SJCRH30 (cell line): ENCODE data around the gene VSX1. TPM values are rescaled to one million over a fixed set of nuclear protein-coding genes. Genes with fewer than 3 reads are reported as not detected.

Experiments used
- DNase-seq, 2 experiments: peaks; one replicate each; pipeline ENCODE4 v3.0.0-alpha.2; 2015 to 2020
- H3K27ac ChIP-seq: fragments of 250-450 bp; sonication (Bioruptor Pico); 2 replicates; pipeline ENCODE4 v1.5.1; 2020; ENCODE audit warnings: mild to moderate bottlenecking, moderate library complexity
- H3K27me3 ChIP-seq: fragments of 250-450 bp; sonication (Bioruptor Pico); 2 replicates; pipeline ENCODE4 v1.5.1; 2020; ENCODE audit warnings: mild to moderate bottlenecking, moderate library complexity
- H3K36me3 ChIP-seq: fragments of 250-450 bp; sonication (Bioruptor Pico); 2 replicates; pipeline ENCODE4 v1.5.1; 2020; ENCODE audit warnings: mild to moderate bottlenecking, moderate library complexity
- H3K4me1 ChIP-seq: fragments of 250-450 bp; sonication (Bioruptor Pico); 2 replicates; pipeline ENCODE4 v1.5.1; 2020; ENCODE audit warnings: mild to moderate bottlenecking, moderate library complexity
- H3K4me3 ChIP-seq: fragments of 250-450 bp; sonication (Bioruptor Pico); 2 replicates; pipeline ENCODE4 v1.5.1; 2020; ENCODE audit warnings: mild to moderate bottlenecking, moderate library complexity
- H3K9me3 ChIP-seq: fragments of 250-450 bp; sonication (Bioruptor Pico); replicated peaks from 2 replicates; pipeline ENCODE4 v1.5.1; 2020; ENCODE audit warnings: mild to moderate bottlenecking, moderate library complexity
- total RNA-seq: library from RNA; depleted of rRNA; stranded (reverse); fragments of >200 nt; shearing (Covaris generic); gene quantifications from 2 replicates; pipeline ENCODE4 v1.2.3, GENCODE V29; 2014; rRNA removed

Gene VSX1
- total RNA-seq, 1 experiment from 2014 or later = 0.06 TPM

GRCh38 chr20:25036331-25036936 lies 45.5 kb downstream of the VSX1 start:
- peak overlapping the region; percentile 14 for H3K4me3 ChIP-seq
- no peaks in the 10 kb centered on the region for H3K36me3 ChIP-seq
- peaks cover 72% of the 10 kb centered on the region for H3K4me1 ChIP-seq
- DNase-seq = peak; percentile 58 to 77
- no peaks in the 10 kb centered on the region for H3K27me3 ChIP-seq
- peak overlapping the region; percentile 74 for H3K27ac ChIP-seq
- no peaks in the 10 kb centered on the region for H3K9me3 ChIP-seq

- Histone ChIP-seq H3K27ac (peak overlapping the region; percentile 74), H3K27me3 (no peaks in the 10 kb centered on the region), H3K4me1 (peaks cover 72% of the 10 kb centered on the region)
These were observed 46.0 kb downstream of the VSX1 start for GRCh38 chr20:25035921-25036320.

DNA sequence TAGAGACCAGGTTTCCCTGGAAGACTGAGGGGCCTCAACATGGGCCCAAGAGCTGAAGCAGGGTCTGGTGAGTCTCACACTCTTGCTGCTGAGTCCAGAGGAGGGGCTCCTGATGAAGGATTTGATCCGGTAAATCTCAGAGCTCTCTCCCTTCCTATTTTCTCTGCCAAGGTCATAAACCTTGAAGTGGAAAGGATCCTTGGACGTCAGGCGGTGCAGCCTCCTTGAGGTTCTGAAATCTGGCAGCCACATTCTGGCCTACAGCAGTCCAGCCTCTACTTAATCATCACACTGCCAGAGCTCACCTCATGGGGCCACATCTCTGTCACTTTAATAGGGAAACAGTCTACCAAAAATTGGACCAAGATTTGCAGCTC lies 48.0 kb downstream of the VSX1 start:
- H3K27ac ChIP-seq = peak overlapping the region; percentile 88
- H3K36me3 ChIP-seq = no peaks in the 10 kb centered on the region
- H3K9me3 ChIP-seq = no peaks in the 10 kb centered on the region
- DNase-seq = no peak
- H3K4me1 ChIP-seq = peaks cover 55% of the 10 kb centered on the region
- H3K27me3 ChIP-seq = no peaks in the 10 kb centered on the region
- H3K4me3 ChIP-seq = no peak overlapping the region

More at GRCh38 chr20:25035921-25036320, 46.0 kb downstream of the VSX1 start:
- Histone ChIP-seq H3K4me3 (peak overlapping the region; percentile 14), H3K36me3 (no peaks in the 10 kb centered on the region), H3K9me3 (no peaks in the 10 kb centered on the region)
- DNase-seq = no peak

GRCh38 chr20:25033265-25033923 lies 48.5 kb downstream of the VSX1 start:
- peak; percentile 77 to 91 for DNase-seq
- peak overlapping the region; percentile 88 for H3K27ac ChIP-seq
- no peaks in the 10 kb centered on the region for H3K27me3 ChIP-seq
- H3K4me3 ChIP-seq = peak overlapping the region; percentile 37
- H3K36me3 ChIP-seq = no peaks in the 10 kb centered on the region
- peaks cover 50% of the 10 kb centered on the region for H3K4me1 ChIP-seq
- no peaks in the 10 kb centered on the region for H3K9me3 ChIP-seq

GRCh38 chr20:25032478-25033264 lies 49.3 kb downstream of the VSX1 start:
- peaks cover 43% of the 10 kb centered on the region for H3K4me1 ChIP-seq
- peak overlapping the region; percentile 88 for H3K27ac ChIP-seq
- H3K36me3 ChIP-seq = no peaks in the 10 kb centered on the region
- no peaks in the 10 kb centered on the region for H3K9me3 ChIP-seq
- no peaks in the 10 kb centered on the region for H3K27me3 ChIP-seq
- DNase-seq = peak; percentile 85 to 92
- peak overlapping the region; percentile 37 for H3K4me3 ChIP-seq

GRCh38 chr20:25032065-25032477 lies 49.9 kb downstream of the VSX1 start:
- peak overlapping the region; percentile 88 for H3K27ac ChIP-seq
- H3K27me3 ChIP-seq = no peaks in the 10 kb centered on the region
- peak overlapping the region; percentile 37 for H3K4me3 ChIP-seq
- no peaks in the 10 kb centered on the region for H3K9me3 ChIP-seq
- DNase-seq = peak; percentile 65 to 75
- no peaks in the 10 kb centered on the region for H3K36me3 ChIP-seq
- peaks cover 37% of the 10 kb centered on the region for H3K4me1 ChIP-seq

DNA sequence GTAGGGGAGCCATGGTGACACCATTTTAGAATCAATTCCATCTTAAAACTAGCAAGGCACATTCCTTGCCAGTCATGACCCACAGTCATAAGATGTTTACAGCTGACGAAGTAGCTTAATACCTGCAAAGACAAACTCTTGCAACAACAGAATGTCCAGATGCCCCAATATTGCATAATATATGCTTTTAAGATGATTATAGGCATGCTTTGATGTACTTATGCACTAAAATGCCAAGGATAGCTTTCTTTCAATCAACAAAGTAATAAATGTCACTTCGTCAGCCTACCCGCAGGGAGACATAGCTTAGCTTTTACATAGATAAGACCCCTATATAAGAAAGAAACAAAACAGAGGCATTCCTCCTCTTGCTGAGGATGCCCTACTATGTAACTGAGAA lies 50.7 kb downstream of the VSX1 start:
- Histone ChIP-seq H3K9me3 (no peaks in the 10 kb centered on the region), H3K36me3 (no peaks in the 10 kb centered on the region), H3K4me3 (no peak overlapping the region), H3K27me3 (no peaks in the 10 kb centered on the region), H3K27ac (no peak overlapping the region), H3K4me1 (peaks cover 30% of the 10 kb centered on the region)
- DNase-seq = no peak

GRCh38 chr20:25030649-25031207 lies 51.2 kb downstream of the VSX1 start:
- no peaks in the 10 kb centered on the region for H3K9me3 ChIP-seq
- H3K27ac ChIP-seq = no peak overlapping the region
- no peak for DNase-seq
- H3K4me1 ChIP-seq = peaks cover 25% of the 10 kb centered on the region
- H3K27me3 ChIP-seq = no peaks in the 10 kb centered on the region
- H3K4me3 ChIP-seq = no peak overlapping the region
- no peaks in the 10 kb centered on the region for H3K36me3 ChIP-seq

- Histone ChIP-seq H3K4me1 (peaks cover 21% of the 10 kb centered on the region), H3K27ac (no peak overlapping the region), H3K36me3 (no peaks in the 10 kb centered on the region), H3K4me3 (no peak overlapping the region), H3K9me3 (no peaks in the 10 kb centered on the region), H3K27me3 (no peaks in the 10 kb centered on the region)
- DNase-seq = no peak
These were observed 51.8 kb downstream of the VSX1 start for GRCh38 chr20:25030007-25030648.

- DNase-seq = no peak
- H3K36me3 ChIP-seq = no peaks in the 10 kb centered on the region
- no peak overlapping the region for H3K27ac ChIP-seq
- H3K4me1 ChIP-seq = no peaks in the 10 kb centered on the region
- no peak overlapping the region for H3K4me3 ChIP-seq
- H3K9me3 ChIP-seq = no peaks in the 10 kb centered on the region
- no peaks in the 10 kb centered on the region for H3K27me3 ChIP-seq
These were observed 55.8 kb downstream of the VSX1 start for GRCh38 chr20:25025986-25026605.

Other genes with a start within 250 kb of the VSX1 start
- gene CST7, start 132.9 kb downstream of the VSX1 start, total RNA-seq = not detected in 2 replicates
- 103 and 107 TPM in 2 replicates for gene APMAP, start 89.4 kb downstream of the VSX1 start, total RNA-seq
- gene ACSS1, start 24.0 kb downstream of the VSX1 start, total RNA-seq = 11.5 and 13.0 TPM in 2 replicates
- 53.5 and 53.6 TPM in 2 replicates for gene ENTPD6, start 113.6 kb upstream of the VSX1 start, total RNA-seq
- 39.1 and 42.3 TPM in 2 replicates for gene PYGB, start 165.9 kb upstream of the VSX1 start, total RNA-seq